ENCODE measurements around the gene GRM8.

GRM8 gene

GRCh38 chr7:127089146-127089545 lies 163.6 kb downstream of the GRM8 start:
- DNase-seq (ENCODE audit: low read depth), result no peak
- H3K4me3 ChIP-seq (ENCODE audit: low read depth, low read length), result no peak overlapping the region
- no peak for TF ChIP-seq CTCF (IDR thresholded peaks at IDR 0.05; ENCODE audit: insufficient read depth, low read depth, low read length, missing control alignments)

- no peak for DNase-seq (ENCODE audit: low read depth)
- no peak for TF ChIP-seq CTCF (IDR thresholded peaks at IDR 0.05; ENCODE audit: insufficient read depth, low read depth, low read length, missing control alignments)
- H3K4me3 ChIP-seq (ENCODE audit: low read depth, low read length), result no peak overlapping the region
Observed at GRCh38 chr7:127081539-127081938, 171.2 kb downstream of the GRM8 start.

- DNase-seq (ENCODE audit: low read depth), result no peak
- TF ChIP-seq CTCF (IDR thresholded peaks at IDR 0.05; ENCODE audit: insufficient read depth, low read depth, low read length, missing control alignments), result no peak
- no peak overlapping the region for H3K4me3 ChIP-seq (ENCODE audit: low read depth, low read length)
Observed at GRCh38 chr7:127080576-127080975, 172.2 kb downstream of the GRM8 start.

GRCh38 chr7:127066974-127067373 lies 185.8 kb downstream of the GRM8 start:
- H3K4me3 ChIP-seq (ENCODE audit: low read depth, low read length), result no peak overlapping the region
- peak; percentile 14 for DNase-seq (ENCODE audit: low read depth)
- TF ChIP-seq CTCF (IDR thresholded peaks at IDR 0.05; ENCODE audit: insufficient read depth, low read depth, low read length, missing control alignments), result no peak

GRCh38 chr7:127059475-127059874 lies 193.3 kb downstream of the GRM8 start:
- TF ChIP-seq CTCF (IDR thresholded peaks at IDR 0.05; ENCODE audit: insufficient read depth, low read depth, low read length, missing control alignments), result no peak
- DNase-seq (ENCODE audit: low read depth), result no peak
- H3K4me3 ChIP-seq (ENCODE audit: low read depth, low read length), result no peak overlapping the region

- no peak for TF ChIP-seq CTCF (IDR thresholded peaks at IDR 0.05; ENCODE audit: insufficient read depth, low read depth, low read length, missing control alignments)
- DNase-seq (ENCODE audit: low read depth), result no peak
- no peak overlapping the region for H3K4me3 ChIP-seq (ENCODE audit: low read depth, low read length)
Observed at GRCh38 chr7:127057918-127058317, 194.8 kb downstream of the GRM8 start.

GRCh38 chr7:127056202-127056601 lies 196.5 kb downstream of the GRM8 start:
- DNase-seq (ENCODE audit: low read depth), result no peak
- TF ChIP-seq CTCF (IDR thresholded peaks at IDR 0.05; ENCODE audit: insufficient read depth, low read depth, low read length, missing control alignments), result no peak

More at GRCh38 chr7:127056202-127056601, 196.5 kb downstream of the GRM8 start:
- no peak overlapping the region for H3K4me3 ChIP-seq (ENCODE audit: low read depth, low read length)
